Measurements from ENCODE around the gene CFAP251. TPM values are rescaled to one million over a fixed set of nuclear protein-coding genes. Genes with fewer than 3 reads are reported as not detected.

The CFAP251 gene
- total RNA-seq, 1 experiment from 2014 or later, result 23.5 TPM

GRCh38 chr12:122018937-122019336 lies 100.5 kb downstream of the CFAP251 start:
- H3K36me3 Mint-ChIP-seq (ENCODE audit: insufficient read depth, unreplicated experiment), result peaks cover 7% of the 10 kb centered on the region
- intact Hi-C loops (cut with micrococcal nuclease), result no loop called here
- TF ChIP-seq CTCF (IDR thresholded peaks at IDR 0.05; ENCODE audit: unreplicated experiment), result no peak
- H3K27me3 Mint-ChIP-seq (ENCODE audit: insufficient read depth, unreplicated experiment), result no peaks in the 10 kb centered on the region
- POLR2A ChIA-PET, result interaction anchor here (1.1 to 3.0 kb wide), 2 partner anchors 13 to 27 kb away, joined by 5 to 10 read pairs; no protein-coding TSS in a partner anchor
- H3K4me3 Mint-ChIP-seq (ENCODE audit: unreplicated experiment), result no peak overlapping the region
- CTCF ChIA-PET, result no interaction called here
- H3K27ac Mint-ChIP-seq (ENCODE audit: low read depth, unreplicated experiment), result no peak overlapping the region
- no TSS peak for BruUV-seq (replicated peaks)
- H3K9me3 Mint-ChIP-seq (ENCODE audit: unreplicated experiment), result peaks cover 11% of the 10 kb centered on the region
- no peaks in the 10 kb centered on the region for H3K4me1 Mint-ChIP-seq (ENCODE audit: insufficient read depth, unreplicated experiment)
- DNase-seq (ENCODE audit: unreplicated experiment), result no peak

DNA sequence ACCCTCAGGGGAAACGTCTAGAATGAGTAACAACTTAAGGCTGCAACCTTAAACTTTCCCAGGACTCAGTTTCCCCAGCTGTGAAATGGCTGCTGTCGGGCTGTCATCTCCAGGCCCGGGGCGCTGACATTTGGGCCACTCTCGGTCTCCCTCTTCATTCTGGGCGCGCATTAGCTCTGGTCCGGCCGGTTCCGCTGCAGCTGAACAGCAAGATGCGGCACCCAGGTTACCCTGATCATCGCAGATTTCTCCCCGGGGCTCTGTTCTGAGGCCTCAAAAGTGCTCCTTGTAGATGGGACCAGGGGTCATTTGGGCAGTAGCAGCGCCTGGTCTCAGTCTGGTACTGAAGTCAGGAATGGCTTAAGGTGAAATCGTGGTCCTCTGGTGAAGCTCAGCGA lies 102.4 kb downstream of the CFAP251 start:
- peak overlapping the region; percentile 94 for H3K4me3 Mint-ChIP-seq (ENCODE audit: unreplicated experiment)
- CTCF ChIA-PET, result interaction anchor here (0.5 to 1.4 kb wide), 7 partner anchors 10 to 613 kb away, joined by 3 to 4 read pairs (median 3); no protein-coding TSS in a partner anchor
- DNase-seq (ENCODE audit: unreplicated experiment), result no peak
- intact Hi-C loops (cut with micrococcal nuclease), result loop anchor here (5.0 to 10.0 kb wide), 3 partner anchors 68 to 226 kb away; partner anchors contain the start of genes PSMD9 and RHOF
- POLR2A ChIA-PET, result interaction anchor here (0.7 to 4.5 kb wide), 13 partner anchors 8 to 219 kb away, joined by 3 to 44 read pairs (median 5); partner anchors contain the start of gene PSMD9
- no peak for TF ChIP-seq CTCF (IDR thresholded peaks at IDR 0.05; ENCODE audit: unreplicated experiment)
- H3K27me3 Mint-ChIP-seq (ENCODE audit: insufficient read depth, unreplicated experiment), result no peaks in the 10 kb centered on the region
- H3K27ac Mint-ChIP-seq (ENCODE audit: low read depth, unreplicated experiment), result peak overlapping the region; percentile 76
- H3K9me3 Mint-ChIP-seq (ENCODE audit: unreplicated experiment), result peaks cover 11% of the 10 kb centered on the region
- no peaks in the 10 kb centered on the region for H3K4me1 Mint-ChIP-seq (ENCODE audit: insufficient read depth, unreplicated experiment)
- peaks cover 7% of the 10 kb centered on the region for H3K36me3 Mint-ChIP-seq (ENCODE audit: insufficient read depth, unreplicated experiment)
- no TSS peak for BruUV-seq (replicated peaks)

GRCh38 chr12:122021193-122021821 lies 102.9 kb downstream of the CFAP251 start:
- peaks cover under 1% of the 10 kb centered on the region for H3K4me1 Mint-ChIP-seq (ENCODE audit: insufficient read depth, unreplicated experiment)
- no peak for TF ChIP-seq CTCF (IDR thresholded peaks at IDR 0.05; ENCODE audit: unreplicated experiment)
- no TSS peak for BruUV-seq (replicated peaks)
- POLR2A ChIA-PET, result interaction anchor here (0.7 to 4.5 kb wide), 14 partner anchors 9 to 219 kb away, joined by 3 to 44 read pairs (median 4); partner anchors contain the start of gene PSMD9
- peaks cover 11% of the 10 kb centered on the region for H3K9me3 Mint-ChIP-seq (ENCODE audit: unreplicated experiment)
- intact Hi-C loops (cut with micrococcal nuclease), result loop anchor here (5.0 to 10.0 kb wide), 3 partner anchors 69 to 227 kb away; partner anchors contain the start of genes PSMD9 and RHOF
- peak overlapping the region; percentile 94 for H3K4me3 Mint-ChIP-seq (ENCODE audit: unreplicated experiment)
- peaks cover 7% of the 10 kb centered on the region for H3K36me3 Mint-ChIP-seq (ENCODE audit: insufficient read depth, unreplicated experiment)
- H3K27me3 Mint-ChIP-seq (ENCODE audit: insufficient read depth, unreplicated experiment), result no peaks in the 10 kb centered on the region
- H3K27ac Mint-ChIP-seq (ENCODE audit: low read depth, unreplicated experiment), result peak overlapping the region; percentile 76
- DNase-seq (ENCODE audit: unreplicated experiment), result peak; percentile 28
- CTCF ChIA-PET, result interaction anchor here (0.5 to 1.4 kb wide), 7 partner anchors 10 to 613 kb away, joined by 3 to 4 read pairs (median 3); no protein-coding TSS in a partner anchor

- CTCF ChIA-PET, result interaction anchor here (1.2 to 1.4 kb wide), 3 partner anchors 14 to 226 kb away, joined by 3 read pairs; no protein-coding TSS in a partner anchor
- BruUV-seq (replicated peaks), result no TSS peak
- Mint-ChIP-seq H3K36me3 (ENCODE audit: insufficient read depth, unreplicated experiment) (peaks cover 7% of the 10 kb centered on the region), H3K27ac (ENCODE audit: low read depth, unreplicated experiment) (peak within 1 kb of the TSS; percentile 76), H3K4me1 (ENCODE audit: insufficient read depth, unreplicated experiment) (peaks cover 5% of the 10 kb centered on the region), H3K9me3 (ENCODE audit: unreplicated experiment) (peaks cover 11% of the 10 kb centered on the region), H3K27me3 (ENCODE audit: insufficient read depth, unreplicated experiment) (no peaks in the 10 kb centered on the region), H3K4me3 (ENCODE audit: unreplicated experiment) (peak within 1 kb of the TSS; percentile 94)
- intact Hi-C loops (cut with micrococcal nuclease), result loop anchor here (5.0 to 10.0 kb wide), 3 partner anchors 70 to 227 kb away; partner anchors contain the start of genes PSMD9 and RHOF
- POLR2A ChIA-PET, result interaction anchor here (0.7 to 4.5 kb wide), 14 partner anchors 9 to 215 kb away, joined by 3 to 44 read pairs (median 5); partner anchors contain the start of gene PSMD9
- peak; percentile 60 for DNase-seq (ENCODE audit: unreplicated experiment)
- no peak for TF ChIP-seq CTCF (IDR thresholded peaks at IDR 0.05; ENCODE audit: unreplicated experiment)
Observed at GRCh38 chr12:122021822-122022392, 103.5 kb downstream of the CFAP251 start, which contains the start of gene BCL7A. Gene BCL7A (plus strand): TSS chr12:122021884. CDS start chr12:122022092, 208 bp downstream.
